ENCODE results near the gene SDF4.

DNA sequence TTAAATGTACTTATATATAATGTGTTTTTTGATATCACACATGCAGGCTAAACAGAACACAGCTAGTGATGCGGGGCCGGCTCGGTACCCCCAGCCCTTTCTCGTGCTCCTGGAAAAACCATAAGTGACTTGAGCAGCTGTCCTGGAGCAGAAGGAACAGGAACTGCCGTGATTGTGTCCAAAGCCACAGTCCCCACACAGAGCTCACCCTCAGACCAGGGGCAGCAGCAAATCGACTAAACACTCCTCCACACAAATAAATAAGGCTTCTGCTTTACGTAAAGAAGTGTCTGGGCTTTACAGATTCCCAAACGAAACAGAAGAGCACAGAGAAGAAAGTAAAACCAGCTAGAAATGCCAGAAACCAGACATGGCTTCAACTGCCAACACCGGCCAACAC lies 32.2 kb upstream of the SDF4 start:
- TF ChIP-seq ISX (CRISPR knock-in tag; conservative IDR thresholded peaks at IDR 0.05) (no peak), SMARCC2 (IDR thresholded peaks at IDR 0.05) (no peak), PTBP1 (IDR thresholded peaks at IDR 0.05; ENCODE audit: low read depth, low read length, poor library complexity, severe bottlenecking) (no peak), DPF2 (CRISPR knock-in tag; IDR thresholded peaks at IDR 0.05; ENCODE audit: borderline replicate concordance, low read depth) (no peak), CTCF (CRISPR knock-in tag; IDR thresholded peaks at IDR 0.05) (no peak), ZMYM2 (CRISPR knock-in tag; IDR thresholded peaks at IDR 0.05) (no peak), HNRNPLL (IDR thresholded peaks at IDR 0.05; ENCODE audit: low read depth, low read length, poor library complexity, severe bottlenecking) (no peak), ZNF710 (CRISPR knock-in tag; IDR thresholded peaks at IDR 0.05; ENCODE audit: borderline replicate concordance) (no peak), POLR2AphosphoS5 (IDR thresholded peaks at IDR 0.05; ENCODE audit: low read depth, low read length) (no peak), SMAD3 (CRISPR knock-in tag; IDR thresholded peaks at IDR 0.05) (no peak)
